Activated CD8-positive, alpha-beta T cell treated with anti-CD3 and anti-CD28 coated beads for 36 hours (primary cell): ENCODE results near the gene MLKL. TPM values are rescaled to one million over a fixed set of nuclear protein-coding genes. Genes with fewer than 3 reads are reported as not detected.

Experiments
- ATAC-seq: fragments of 200-7000 bp; cut with Tn5 transposase; one replicate; pipeline ENCODE4 v1.10.0; 2021; ENCODE audit warnings: mild to moderate bottlenecking, moderate library complexity
- CTCF ChIA-PET: fragments of 350-600 bp; sonication (Branson Sonifier 250); formaldehyde crosslinking; loops from one replicate; lab custom pipeline; 2021; ENCODE audit warnings: antibody characterized with exemption; lab: Charles Lee
- POLR2A ChIA-PET: fragments of 350-600 bp; sonication (Branson Sonifier 250); formaldehyde crosslinking; loops from one replicate; lab custom pipeline; 2021; ENCODE audit warnings: antibody characterized with exemption; lab: Charles Lee
- DNase-seq: peaks from one replicate; pipeline ENCODE4 v3.0.0-alpha.2; 2020
- H3K27ac Mint-ChIP-seq: one replicate; pipeline ENCODE4 v1.8.0; 2021; ENCODE audit warnings: mild to moderate bottlenecking, mixed read lengths
- H3K27me3 Mint-ChIP-seq: one replicate; pipeline ENCODE4 v1.8.0; 2021; ENCODE audit warnings: mixed read lengths
- H3K36me3 Mint-ChIP-seq: one replicate; pipeline ENCODE4 v1.8.0; 2021; ENCODE audit warnings: low read depth, mixed read lengths
- H3K4me1 Mint-ChIP-seq: one replicate; pipeline ENCODE4 v1.8.0; 2021; ENCODE audit warnings: low read depth, mixed read lengths
- H3K4me3 Mint-ChIP-seq: one replicate; pipeline ENCODE4 v1.8.0; 2021; ENCODE audit warnings: mild to moderate bottlenecking, moderate library complexity, mixed read lengths
- H3K9me3 Mint-ChIP-seq: one replicate; pipeline ENCODE4 v1.8.0; 2021; ENCODE audit warnings: mixed read lengths
- intact Hi-C: fragments of 100-400 bp; cut with micrococcal nuclease; formaldehyde crosslinking; loops from one replicate; pipeline ENCODE4 v1.10.0; 2022
- total RNA-seq, 2 experiments: library from RNA; stranded (reverse); gene quantifications; one replicate each; pipeline ENCODE4 v1.2.3, GENCODE V29; 2021
- TF ChIP-seq, protein P1 (sequence below): fragments of 200-600 bp; IDR thresholded peaks from one replicate; pipeline ENCODE4 v1.8.0; 2022; ENCODE audit warnings: antibody characterized with exemption, mild to moderate bottlenecking

Gene MLKL
- total RNA-seq, 2 experiments from 2014 or later, result 18.5 to 18.8 TPM

DNA sequence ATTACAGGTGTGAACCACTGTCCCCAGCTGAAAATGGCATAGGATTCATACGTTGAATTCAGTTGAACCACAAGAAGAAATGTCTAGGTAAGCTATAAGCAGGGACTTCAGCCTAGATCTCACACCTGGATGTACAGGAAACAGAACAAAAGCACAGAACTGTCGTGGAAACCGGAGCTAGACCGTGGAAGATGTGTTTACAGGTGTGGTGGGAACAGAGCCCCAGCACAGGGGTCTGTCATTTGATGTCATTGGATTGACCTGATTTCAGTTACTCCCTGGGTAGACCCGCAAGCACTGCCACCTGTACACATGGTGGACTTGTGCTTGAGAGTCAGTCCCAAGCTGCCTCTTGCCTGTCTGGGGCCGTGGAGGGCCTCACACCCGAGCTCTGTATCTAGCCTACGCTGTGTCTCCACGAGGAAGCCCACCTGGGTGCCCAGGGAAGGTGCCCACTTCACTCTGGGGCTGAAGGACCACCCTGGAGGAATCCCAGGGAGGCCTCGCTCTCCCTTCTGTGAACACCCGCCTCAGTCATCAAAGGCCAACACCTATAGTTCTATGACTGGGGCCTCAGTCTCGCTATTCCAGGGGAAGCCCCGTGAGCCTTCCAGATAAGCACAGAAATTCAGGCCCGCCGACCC is 32.2 kb upstream of the MLKL start:
- CTCF ChIA-PET, result interaction anchor here (0.7 to 1.3 kb wide), 2 partner anchors 11 to 23 kb away, joined by 3 to 4 read pairs; no protein-coding TSS in a partner anchor

DNA sequence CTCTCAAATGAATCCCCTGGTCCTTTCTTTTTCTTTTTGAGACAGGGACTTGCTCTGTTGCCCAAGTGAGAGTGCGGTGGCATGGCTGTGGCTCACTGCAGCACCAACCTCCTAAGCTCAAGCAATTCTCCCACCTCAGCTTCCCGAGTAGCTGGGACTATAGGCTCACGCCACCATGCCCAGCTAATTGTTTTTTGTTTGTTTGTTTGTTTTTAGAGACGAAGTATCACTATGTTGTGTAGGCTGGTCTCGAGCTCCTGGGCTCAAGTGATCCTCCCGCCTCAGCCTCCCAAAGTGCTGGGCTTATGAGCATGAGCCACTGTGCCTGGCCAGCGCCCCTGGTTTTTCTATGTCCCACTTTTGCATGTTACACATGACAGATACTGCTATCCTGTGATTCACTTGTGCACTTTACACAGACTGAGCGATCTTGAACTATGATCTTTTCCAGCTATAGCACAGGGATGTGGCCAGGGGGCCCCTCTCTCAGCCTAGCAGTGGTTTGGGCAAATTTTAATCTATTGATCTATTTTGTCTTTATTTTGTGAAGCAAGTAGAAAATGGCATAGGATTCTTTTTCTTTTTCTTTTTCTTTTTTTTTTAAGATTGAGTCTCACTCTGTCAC is 31.3 kb upstream of the MLKL start:
- ChIA-PET CTCF (interaction anchor here (0.7 kb wide), 1 partner anchor 12 kb away, joined by 3 read pairs; no protein-coding TSS in a partner anchor), POLR2A (no interaction called here)
- H3K27me3 Mint-ChIP-seq, result no peaks in the 10 kb centered on the region
- TF ChIP-seq, protein P1, sequence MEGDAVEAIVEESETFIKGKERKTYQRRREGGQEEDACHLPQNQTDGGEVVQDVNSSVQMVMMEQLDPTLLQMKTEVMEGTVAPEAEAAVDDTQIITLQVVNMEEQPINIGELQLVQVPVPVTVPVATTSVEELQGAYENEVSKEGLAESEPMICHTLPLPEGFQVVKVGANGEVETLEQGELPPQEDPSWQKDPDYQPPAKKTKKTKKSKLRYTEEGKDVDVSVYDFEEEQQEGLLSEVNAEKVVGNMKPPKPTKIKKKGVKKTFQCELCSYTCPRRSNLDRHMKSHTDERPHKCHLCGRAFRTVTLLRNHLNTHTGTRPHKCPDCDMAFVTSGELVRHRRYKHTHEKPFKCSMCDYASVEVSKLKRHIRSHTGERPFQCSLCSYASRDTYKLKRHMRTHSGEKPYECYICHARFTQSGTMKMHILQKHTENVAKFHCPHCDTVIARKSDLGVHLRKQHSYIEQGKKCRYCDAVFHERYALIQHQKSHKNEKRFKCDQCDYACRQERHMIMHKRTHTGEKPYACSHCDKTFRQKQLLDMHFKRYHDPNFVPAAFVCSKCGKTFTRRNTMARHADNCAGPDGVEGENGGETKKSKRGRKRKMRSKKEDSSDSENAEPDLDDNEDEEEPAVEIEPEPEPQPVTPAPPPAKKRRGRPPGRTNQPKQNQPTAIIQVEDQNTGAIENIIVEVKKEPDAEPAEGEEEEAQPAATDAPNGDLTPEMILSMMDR, result no peak
- DNase-seq, result no peak
- no peaks in the 10 kb centered on the region for H3K36me3 Mint-ChIP-seq
- no peak overlapping the region for H3K4me3 Mint-ChIP-seq
- no peak overlapping the region for H3K27ac Mint-ChIP-seq
- intact Hi-C loops, result no loop called here
- peaks cover 7% of the 10 kb centered on the region for H3K4me1 Mint-ChIP-seq
- no peak for ATAC-seq
- H3K9me3 Mint-ChIP-seq, result no peaks in the 10 kb centered on the region

More for the DNA sequence above, 32.2 kb upstream of the MLKL start:
- Mint-ChIP-seq H3K9me3 (no peaks in the 10 kb centered on the region), H3K36me3 (no peaks in the 10 kb centered on the region), H3K27me3 (no peaks in the 10 kb centered on the region), H3K4me3 (no peak overlapping the region), H3K4me1 (peaks cover 7% of the 10 kb centered on the region), H3K27ac (no peak overlapping the region)
- POLR2A ChIA-PET, result no interaction called here
- DNase-seq, result no peak
- intact Hi-C loops, result no loop called here
- TF ChIP-seq, protein P1, result no peak
- no peak for ATAC-seq

DNA sequence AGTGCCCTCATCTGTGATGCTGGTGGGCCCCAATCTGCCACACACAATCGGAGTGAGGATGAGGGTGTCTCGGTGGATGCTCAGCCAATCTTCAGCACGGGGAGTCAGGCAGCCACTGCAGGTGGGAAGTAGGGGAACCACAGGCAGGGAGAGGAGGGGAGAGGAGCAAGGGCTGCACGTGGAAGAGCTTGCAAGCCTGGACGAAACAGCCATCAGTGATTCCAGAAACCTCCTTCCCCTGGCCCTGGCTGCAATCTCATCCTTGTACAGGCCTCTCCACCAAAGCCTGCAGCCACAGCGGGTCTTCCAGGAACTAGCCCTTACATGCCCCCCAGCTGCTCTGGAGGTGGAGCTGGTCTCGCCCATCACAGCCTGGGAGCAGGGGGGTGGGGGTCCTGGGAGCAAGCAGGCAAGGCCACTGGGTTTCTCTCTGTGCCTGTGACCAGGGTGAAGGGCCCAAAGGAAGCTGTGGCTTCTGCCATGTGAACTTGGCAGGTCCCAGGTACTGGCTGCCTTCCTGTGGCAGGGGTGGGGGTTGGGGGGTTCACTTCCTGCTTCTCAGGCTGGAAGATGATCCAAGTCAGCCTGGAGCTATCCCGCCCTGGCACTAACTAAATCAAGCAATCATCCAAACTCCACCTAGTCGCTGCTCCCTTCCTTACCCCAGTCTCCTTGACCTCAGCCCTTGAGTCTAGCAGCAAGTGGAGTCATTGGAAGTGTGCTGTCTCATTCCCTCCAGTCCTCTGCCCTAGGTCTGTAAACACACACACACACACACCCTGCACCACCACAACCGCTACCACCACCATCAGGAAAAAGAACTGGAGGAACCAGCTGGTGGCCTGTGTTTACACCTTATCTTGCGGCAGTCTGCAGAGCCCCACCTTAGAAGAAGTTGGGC is 29.4 kb upstream of the MLKL start:
- Mint-ChIP-seq H3K36me3 (no peaks in the 10 kb centered on the region), H3K4me3 (no peak overlapping the region), H3K4me1 (peaks cover 7% of the 10 kb centered on the region), H3K9me3 (peaks cover 3% of the 10 kb centered on the region), H3K27me3 (no peaks in the 10 kb centered on the region), H3K27ac (no peak overlapping the region)
- ChIA-PET POLR2A (no interaction called here), CTCF (no interaction called here)
- intact Hi-C loops, result no loop called here
- DNase-seq (no peak), ATAC-seq (no peak)
- TF ChIP-seq, protein P1, result no peak

DNA sequence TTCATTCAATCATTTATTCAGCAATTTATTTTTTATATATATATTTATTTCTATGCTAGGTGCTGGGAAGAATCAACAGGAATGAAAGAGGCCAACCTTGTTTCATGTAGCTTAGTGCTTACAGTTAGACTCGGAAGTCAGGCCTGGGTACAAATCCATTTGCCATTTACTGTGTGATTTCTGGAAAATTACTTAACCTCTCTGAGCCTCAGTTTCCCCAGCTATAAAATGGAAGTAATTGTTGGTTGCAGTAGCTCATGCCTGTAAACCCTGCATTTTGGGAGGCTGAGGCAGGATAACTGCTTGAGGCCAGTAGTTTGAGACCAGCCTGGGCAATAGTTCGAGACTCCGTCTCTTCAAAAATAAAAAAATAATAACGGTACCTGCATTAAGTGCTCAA is 27.2 kb upstream of the MLKL start:
- intact Hi-C loops, result no loop called here
- ATAC-seq, result no peak
- Mint-ChIP-seq H3K36me3 (no peaks in the 10 kb centered on the region), H3K4me3 (no peak overlapping the region), H3K27ac (no peak overlapping the region), H3K9me3 (peaks cover 3% of the 10 kb centered on the region), H3K4me1 (peaks cover 7% of the 10 kb centered on the region), H3K27me3 (no peaks in the 10 kb centered on the region)
- ChIA-PET CTCF (interaction anchor here (0.9 to 2.3 kb wide), 6 partner anchors 10 to 206 kb away, joined by 3 to 21 read pairs (median 8); partner anchors contain the start of genes MLKL and RFWD3), POLR2A (no interaction called here)
- TF ChIP-seq, protein P1, result no peak
- no peak for DNase-seq
